DOHH2 (cell line): ENCODE results near the gene MICAL3.

Source experiments
- EZH2phosphoT487 ChIP-seq: fragments of 200-600 bp; sonication (generic); IDR thresholded peaks from 2 replicates; pipeline ENCODE4 v1.6.1; 2017; ENCODE audit warnings: borderline replicate concordance, mild to moderate bottlenecking, antibody characterized with exemption, low read length, moderate library complexity, mixed read lengths
- TF ChIP-seq, protein P1 (sequence below): fragments of 200-600 bp; sonication (generic); IDR thresholded peaks from one replicate; pipeline ENCODE4 v1.5.1; 2014; ENCODE audit warnings: antibody characterized with exemption, mild to moderate bottlenecking, low read depth, low read length; ENCODE audit not compliant: poor library complexity, severe bottlenecking

DNA sequence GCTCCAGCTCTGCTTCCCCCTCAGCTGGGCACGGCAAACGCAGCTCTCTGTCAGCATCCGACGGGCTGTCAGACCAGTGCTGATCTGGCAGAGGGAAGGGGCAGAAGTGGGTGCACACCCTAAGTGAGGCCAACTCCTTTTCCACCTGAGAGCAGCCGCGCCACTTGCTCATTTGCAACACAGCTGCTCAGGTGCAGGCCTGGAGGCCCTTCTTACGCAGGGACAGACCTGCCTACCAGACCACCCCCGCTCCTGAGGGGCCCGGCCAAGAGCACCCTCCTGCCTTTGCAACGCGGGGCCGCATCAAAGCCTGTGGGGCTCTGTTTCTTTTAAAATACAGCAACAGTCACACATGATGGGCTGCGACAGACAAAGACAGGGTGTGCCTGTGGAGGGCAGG lies 202.3 kb downstream of the MICAL3 start:
- TF ChIP-seq, protein P1, sequence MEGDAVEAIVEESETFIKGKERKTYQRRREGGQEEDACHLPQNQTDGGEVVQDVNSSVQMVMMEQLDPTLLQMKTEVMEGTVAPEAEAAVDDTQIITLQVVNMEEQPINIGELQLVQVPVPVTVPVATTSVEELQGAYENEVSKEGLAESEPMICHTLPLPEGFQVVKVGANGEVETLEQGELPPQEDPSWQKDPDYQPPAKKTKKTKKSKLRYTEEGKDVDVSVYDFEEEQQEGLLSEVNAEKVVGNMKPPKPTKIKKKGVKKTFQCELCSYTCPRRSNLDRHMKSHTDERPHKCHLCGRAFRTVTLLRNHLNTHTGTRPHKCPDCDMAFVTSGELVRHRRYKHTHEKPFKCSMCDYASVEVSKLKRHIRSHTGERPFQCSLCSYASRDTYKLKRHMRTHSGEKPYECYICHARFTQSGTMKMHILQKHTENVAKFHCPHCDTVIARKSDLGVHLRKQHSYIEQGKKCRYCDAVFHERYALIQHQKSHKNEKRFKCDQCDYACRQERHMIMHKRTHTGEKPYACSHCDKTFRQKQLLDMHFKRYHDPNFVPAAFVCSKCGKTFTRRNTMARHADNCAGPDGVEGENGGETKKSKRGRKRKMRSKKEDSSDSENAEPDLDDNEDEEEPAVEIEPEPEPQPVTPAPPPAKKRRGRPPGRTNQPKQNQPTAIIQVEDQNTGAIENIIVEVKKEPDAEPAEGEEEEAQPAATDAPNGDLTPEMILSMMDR, result no peak
- TF ChIP-seq EZH2phosphoT487, result no peak
